K562 (cell line): ENCODE data around the gene WNK2. TPM values are rescaled to one million over a fixed set of nuclear protein-coding genes. Genes with fewer than 3 reads are reported as not detected.

Source experiments
- ATAC-seq: fragments of 200-7000 bp; cut with Tn5 transposase; 3 replicates; pipeline ENCODE4 v1.9.1; 2020; ENCODE audit warnings: moderate library complexity
- BruUV-seq: library from RNA; stranded (reverse); fragments of 400-500 nt; replicated peaks from 2 replicates; lab custom pipeline; 2021; lab: Mats Ljungman, UMichigan
- CTCF ChIA-PET: fragments of 300-600 bp; formaldehyde crosslinking; extraction: SDS; loops from one replicate; lab custom pipeline; 2021; ENCODE audit warnings: low intra/inter-chr PET ratio; lab: Yijun Ruan, JAX
- POLR2A ChIA-PET: fragments of 300-600, 350-650 bp; sonication (Branson Sonifier 250); formaldehyde crosslinking; extraction: SDS; loops from one replicate; lab custom pipeline; 2021; ENCODE audit warnings: antibody characterized with exemption, inconsistent platforms; lab: Yijun Ruan, JAX
- DNase-seq, 4 experiments: peaks; one replicate each; pipeline versions ENCODE4 v3.0.0 to v3.0.0-alpha.2; 2011 to 2018; ENCODE audit warnings: low spot score in 3 of 4, mixed read lengths in 3 of 4; ENCODE audit errors: extremely low read depth in 1 of 4
- FAIRE-seq: peaks from 2 replicates; lab custom pipeline; 2011; peaks lifted over from hg19 to GRCh38; lab: Jason Lieb, UNC
- H2AFZ ChIP-seq: 2 replicates; pipeline ENCODE4 v1.6.0; 2011; ENCODE audit warnings: low read depth, low read length, control low read depth, inconsistent platforms
- H3K27ac ChIP-seq: fragments of 200-600 bp; 3 replicates; pipeline ENCODE4 v1.8.0; 2011; ENCODE audit warnings: low read depth, mild to moderate bottlenecking, control low read depth, inconsistent platforms, low read length, moderate library complexity, mixed read lengths; ENCODE audit errors: extremely low read depth
- H3K27me3 ChIP-seq, 2 experiments: fragments of 300-600 bp in 1 of 2; 2 replicates in 1 of 2; 3 replicates in 1 of 2; pipeline versions ENCODE4 v1.6.0 to v1.8.0; 2011; ENCODE audit warnings: inconsistent platforms in 2 of 2, low read length in 2 of 2, mild to moderate bottlenecking in 1 of 2, mixed read lengths in 1 of 2, moderate library complexity in 1 of 2; ENCODE audit not compliant: control insufficient read depth in 2 of 2, insufficient read depth in 2 of 2
- H3K36me3 ChIP-seq: fragments of 300-600 bp; 3 replicates; pipeline ENCODE4 v1.8.0; 2011; ENCODE audit warnings: mild to moderate bottlenecking, low read length, inconsistent platforms; ENCODE audit not compliant: control insufficient read depth, insufficient read depth
- H3K4me1 ChIP-seq, 2 experiments: fragments of 200-600 bp in 1 of 2; replicated peaks in 1 of 2; 2 replicates in 1 of 2; 3 replicates in 1 of 2; pipeline versions ENCODE4 v1.5.1 to v1.8.0; 2011; ENCODE audit warnings: inconsistent platforms in 2 of 2, low read length in 2 of 2, mild to moderate bottlenecking in 1 of 2, mixed read lengths in 1 of 2, moderate library complexity in 1 of 2; ENCODE audit not compliant: control insufficient read depth in 2 of 2, insufficient read depth in 2 of 2
- H3K4me2 ChIP-seq: 2 replicates; pipeline ENCODE4 v1.6.1; 2011; ENCODE audit warnings: low read length, control low read depth, inconsistent platforms, mixed read lengths; ENCODE audit not compliant: insufficient read depth
- H3K4me3 ChIP-seq: fragments of 200-600 bp; sonication (generic), shearing (Covaris generic); 2 replicates; pipeline ENCODE4 v1.5.1; 2016; ENCODE audit warnings: control low read depth, inconsistent platforms
- H3K79me2 ChIP-seq: fragments of 200-600 bp; 3 replicates; pipeline ENCODE4 v1.8.0; 2011; ENCODE audit warnings: low read length, inconsistent platforms; ENCODE audit not compliant: control insufficient read depth, insufficient read depth
- H3K9ac ChIP-seq, 2 experiments: 2 replicates each; pipeline versions ENCODE4 v1.6.0 to v1.6.1; 2011; ENCODE audit warnings: low read depth in 2 of 2, low read length in 2 of 2, control low read depth in 1 of 2, inconsistent platforms in 1 of 2, mild to moderate bottlenecking in 1 of 2, mixed read lengths in 1 of 2; ENCODE audit not compliant: insufficient read depth in 1 of 2
- H3K9me1 ChIP-seq: one replicate; pipeline ENCODE4 v1.6.0; 2011; ENCODE audit warnings: inconsistent platforms, mild to moderate bottlenecking, low read length, moderate library complexity; ENCODE audit not compliant: control insufficient read depth, insufficient read depth
- H3K9me3 ChIP-seq: replicated peaks from 2 replicates; pipeline ENCODE4 v1.5.1; 2011; ENCODE audit warnings: low read depth, low read length, inconsistent platforms; ENCODE audit not compliant: control insufficient read depth, insufficient read depth
- H4K20me1 ChIP-seq: replicated peaks from 2 replicates; pipeline ENCODE4 v1.6.1; 2011; ENCODE audit warnings: low read length, inconsistent platforms, mixed read lengths; ENCODE audit not compliant: control insufficient read depth, insufficient read depth
- BCOR ChIP-seq: fragments of 450-650 bp; IDR thresholded peaks from 2 replicates; pipeline ENCODE4 v1.6.1; 2016
- ETV1 ChIP-seq: fragments of 450-650 bp; conservative IDR thresholded peaks from 2 replicates; pipeline ENCODE4 v1.6.1; 2016; ENCODE audit warnings: missing genetic modification characterization, control low read depth, low read depth, missing compliant biosample characterization
- FOS ChIP-seq: IDR thresholded peaks from 3 replicates; pipeline ENCODE4 v1.6.1; 2011; ENCODE audit not compliant: insufficient read length; ENCODE audit errors: extremely low read depth
- HDAC1 ChIP-seq, 2 experiments: fragments of 450-650 bp; IDR thresholded peaks; 2 replicates each; pipeline ENCODE4 v1.6.1; 2016 to 2017; ENCODE audit warnings: inconsistent platforms in 1 of 2, mild to moderate bottlenecking in 1 of 2, moderate library complexity in 1 of 2
- NFYB ChIP-seq: IDR thresholded peaks from 2 replicates; pipeline ENCODE4 v1.6.1; 2011; ENCODE audit warnings: mild to moderate bottlenecking, moderate library complexity; ENCODE audit not compliant: insufficient read length; ENCODE audit errors: extremely low read depth
- SP2 ChIP-seq: IDR thresholded peaks from 2 replicates; pipeline ENCODE4 v1.6.1; 2011; ENCODE audit warnings: mild to moderate bottlenecking, low read depth, low read length, moderate library complexity; ENCODE audit not compliant: poor library complexity, severe bottlenecking; ENCODE audit errors: extremely low read depth
- TFAM ChIP-seq: fragments of 250-450 bp; sonication (Bioruptor Pico); conservative IDR thresholded peaks from 2 replicates; pipeline ENCODE4 v1.5.0; 2021; ENCODE audit warnings: mild to moderate bottlenecking, moderate library complexity
- ZBTB8A ChIP-seq: fragments of 450-650 bp; IDR thresholded peaks from 2 replicates; pipeline ENCODE4 v1.6.1; 2018; ENCODE audit warnings: mild to moderate bottlenecking, moderate library complexity; ENCODE audit not compliant: partially characterized antibody
- WGBS: fragments of 100-300 bp; shearing (Covaris generic); methylation state at CpG from one replicate; pipeline ENCODE4 v1.1.6; 2016; ENCODE audit warnings: low coverage, mixed read lengths; ENCODE audit not compliant: insufficient coverage; ENCODE audit errors: missing lambda C conversion rate; 5-methylcytosine and 5-hydroxymethylcytosine counted together
- in situ Hi-C: fragments of 300-500 bp; cut with MboI; formaldehyde crosslinking; loops from 4 replicates; pipeline ENCODE4 v1.15.0; 2018; ENCODE audit warnings: inconsistent platforms, mixed read lengths
- intact Hi-C: fragments of 100-400 bp; cut with micrococcal nuclease; formaldehyde crosslinking; loops from 2 replicates; pipeline ENCODE4 v1.14.2; 2022
- polyA plus RNA-seq, 8 experiments: library from polyadenylated mRNA; depleted of rRNA in 4 of 8; stranded (reverse) in 5 of 8; unstranded in 3 of 8; fragments of >200 nt; fragmentation: Nextera tagmentation in 2 of 8; fragmentation: Illumina TruSeq in 1 of 8; extraction: Ambion mirVana in 2 of 8; extraction: Trizol in 1 of 8; gene quantifications; 2 replicates each; pipeline versions ENCODE4 v1.2.1 to v1.2.3, GENCODE V29; 2011 to 2014; ENCODE audit warnings: inconsistent platforms in 1 of 8, missing spikeins in 1 of 8
- total RNA-seq, 7 experiments: library from RNA; depleted of rRNA in 6 of 7; stranded (reverse); fragments of >200 nt in 6 of 7; fragmentation: Illumina TruSeq in 2 of 7; extraction: Trizol in 2 of 7; gene quantifications; 2 replicates each; pipeline versions ENCODE4 v1.2.1 to v1.2.3, GENCODE V29; 2011 to 2021; ENCODE audit warnings: low replicate concordance in 1 of 7
- TF ChIP-seq, protein P1 (sequence below), 2 experiments: fragments of 450-650 bp; conservative IDR thresholded peaks; 2 replicates each; pipeline ENCODE4 v1.6.1; 2017; ENCODE audit warnings: mild to moderate bottlenecking in 2 of 2, moderate library complexity in 2 of 2
- TF ChIP-seq, protein P2 (sequence below), 2 experiments: fragments of 450-650 bp; formaldehyde crosslinking in 1 of 2; IDR thresholded peaks; 2 replicates each; pipeline versions ENCODE4 v1.4.0 to v1.6.1; 2014 to 2020; ENCODE audit warnings: mild to moderate bottlenecking in 2 of 2, borderline replicate concordance in 1 of 2, low read depth in 1 of 2

The WNK2 gene
- total and polyA plus RNA-seq, 9 of the 15 experiments (the other 6 are each of a cell fraction or from before 2014, with no cell fraction given), result 0.36 to 3.3 (median 0.64) TPM; not detected in 2

DNA sequence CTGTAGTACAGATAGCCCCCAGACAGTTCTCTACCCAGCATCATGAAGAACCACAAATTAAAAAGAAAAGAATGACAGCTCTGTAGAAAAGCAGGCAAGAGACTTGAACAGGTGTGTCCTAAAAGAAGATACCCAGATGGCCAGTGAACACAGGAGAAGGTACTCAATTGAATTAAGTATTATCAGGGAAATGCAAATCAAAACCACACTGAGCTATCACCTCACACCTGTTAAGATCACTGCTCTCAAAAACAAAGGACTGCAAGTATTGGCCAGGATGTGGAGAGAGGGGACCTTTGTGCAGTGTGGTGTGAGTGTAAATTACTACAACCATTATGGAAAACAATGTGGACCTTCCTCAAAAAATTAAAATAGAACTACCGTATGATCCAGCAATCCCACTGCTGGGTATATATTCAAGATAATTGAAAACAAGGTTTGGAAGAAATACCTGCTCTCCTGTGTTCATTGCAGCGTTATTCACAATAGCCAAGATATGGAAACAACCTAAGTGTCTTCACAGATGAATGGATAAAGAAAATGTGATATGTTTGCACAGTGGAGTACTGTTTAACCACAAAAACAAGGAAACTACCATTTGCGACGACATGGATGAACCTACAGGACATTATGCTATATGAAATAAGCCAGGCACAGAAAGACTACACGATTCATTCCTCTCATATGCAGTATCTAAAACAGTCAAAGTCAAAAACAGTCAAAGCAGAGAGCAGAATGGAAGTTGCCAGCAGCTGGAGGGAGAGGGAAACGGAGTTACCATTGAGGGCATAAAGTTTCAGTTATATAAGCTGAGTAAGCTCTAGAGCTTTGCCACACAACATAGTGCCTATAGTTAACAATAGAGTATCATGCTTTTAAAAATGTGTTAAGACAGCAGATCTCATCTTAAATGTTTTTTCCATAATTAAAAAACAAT, 102.6 kb downstream of the WNK2 start:
- under 1% methylated on average over 6 of the region's 6 CpGs for WGBS
- ATAC-seq, result no peak
- in situ Hi-C loops, result no loop called here
- Histone ChIP-seq H4K20me1 (no peaks in the 10 kb centered on the region; the same call in 1 of the 2 replicates), H3K36me3 (no peaks in the 10 kb centered on the region), H3K27ac (no peak overlapping the region), H3K4me3 (no peak overlapping the region), H3K9ac (no peak overlapping the region), H3K4me2 (no peak overlapping the region), H3K27me3 (peaks cover 11 to 39% of the 10 kb centered on the region in 2 experiments; a peak in 3 of 5 replicates), H3K79me2 (no peaks in the 10 kb centered on the region), H3K4me1 (peaks cover 0 to 10% of the 10 kb centered on the region in 2 experiments; a peak in 3 of 5 replicates), H2AFZ (no peak overlapping the region), H3K9me3 (no peaks in the 10 kb centered on the region), H3K9me1 (no peaks in the 10 kb centered on the region)
- BruUV-seq, result no TSS peak
- intact Hi-C loops, result no loop called here
- POLR2A ChIA-PET, result interaction anchor here (1.0 kb wide), 1 partner anchor 10 kb away, joined by 3 read pairs; no protein-coding TSS in a partner anchor
- DNase-seq, result no peak
- CTCF ChIA-PET, result no interaction called here
- FAIRE-seq, result no peak
- TF ChIP-seq ETV1 (tag), result no peak
- TF ChIP-seq, protein P1, sequence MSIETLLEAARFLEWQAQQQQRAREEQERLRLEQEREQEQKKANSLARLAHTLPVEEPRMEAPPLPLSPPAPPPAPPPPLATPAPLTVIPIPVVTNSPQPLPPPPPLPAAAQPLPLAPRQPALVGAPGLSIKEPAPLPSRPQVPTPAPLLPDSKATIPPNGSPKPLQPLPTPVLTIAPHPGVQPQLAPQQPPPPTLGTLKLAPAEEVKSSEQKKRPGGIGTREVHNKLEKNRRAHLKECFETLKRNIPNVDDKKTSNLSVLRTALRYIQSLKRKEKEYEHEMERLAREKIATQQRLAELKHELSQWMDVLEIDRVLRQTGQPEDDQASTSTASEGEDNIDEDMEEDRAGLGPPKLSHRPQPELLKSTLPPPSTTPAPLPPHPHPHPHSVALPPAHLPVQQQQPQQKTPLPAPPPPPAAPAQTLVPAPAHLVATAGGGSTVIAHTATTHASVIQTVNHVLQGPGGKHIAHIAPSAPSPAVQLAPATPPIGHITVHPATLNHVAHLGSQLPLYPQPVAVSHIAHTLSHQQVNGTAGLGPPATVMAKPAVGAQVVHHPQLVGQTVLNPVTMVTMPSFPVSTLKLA (conservative IDR thresholded peaks at IDR 0.05), result no peak
- no peak for TF ChIP-seq TFAM
- TF ChIP-seq, protein P2, sequence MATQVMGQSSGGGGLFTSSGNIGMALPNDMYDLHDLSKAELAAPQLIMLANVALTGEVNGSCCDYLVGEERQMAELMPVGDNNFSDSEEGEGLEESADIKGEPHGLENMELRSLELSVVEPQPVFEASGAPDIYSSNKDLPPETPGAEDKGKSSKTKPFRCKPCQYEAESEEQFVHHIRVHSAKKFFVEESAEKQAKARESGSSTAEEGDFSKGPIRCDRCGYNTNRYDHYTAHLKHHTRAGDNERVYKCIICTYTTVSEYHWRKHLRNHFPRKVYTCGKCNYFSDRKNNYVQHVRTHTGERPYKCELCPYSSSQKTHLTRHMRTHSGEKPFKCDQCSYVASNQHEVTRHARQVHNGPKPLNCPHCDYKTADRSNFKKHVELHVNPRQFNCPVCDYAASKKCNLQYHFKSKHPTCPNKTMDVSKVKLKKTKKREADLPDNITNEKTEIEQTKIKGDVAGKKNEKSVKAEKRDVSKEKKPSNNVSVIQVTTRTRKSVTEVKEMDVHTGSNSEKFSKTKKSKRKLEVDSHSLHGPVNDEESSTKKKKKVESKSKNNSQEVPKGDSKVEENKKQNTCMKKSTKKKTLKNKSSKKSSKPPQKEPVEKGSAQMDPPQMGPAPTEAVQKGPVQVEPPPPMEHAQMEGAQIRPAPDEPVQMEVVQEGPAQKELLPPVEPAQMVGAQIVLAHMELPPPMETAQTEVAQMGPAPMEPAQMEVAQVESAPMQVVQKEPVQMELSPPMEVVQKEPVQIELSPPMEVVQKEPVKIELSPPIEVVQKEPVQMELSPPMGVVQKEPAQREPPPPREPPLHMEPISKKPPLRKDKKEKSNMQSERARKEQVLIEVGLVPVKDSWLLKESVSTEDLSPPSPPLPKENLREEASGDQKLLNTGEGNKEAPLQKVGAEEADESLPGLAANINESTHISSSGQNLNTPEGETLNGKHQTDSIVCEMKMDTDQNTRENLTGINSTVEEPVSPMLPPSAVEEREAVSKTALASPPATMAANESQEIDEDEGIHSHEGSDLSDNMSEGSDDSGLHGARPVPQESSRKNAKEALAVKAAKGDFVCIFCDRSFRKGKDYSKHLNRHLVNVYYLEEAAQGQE (IDR thresholded peaks at IDR 0.05; ENCODE audit: borderline replicate concordance), result no peak
- TF ChIP-seq, protein P2 (CRISPR knock-in tag; IDR thresholded peaks at IDR 0.05; ENCODE audit: low read depth), result no peak
- no peak for TF ChIP-seq NFYB
- TF ChIP-seq BCOR, result no peak
- no peak for TF ChIP-seq SP2
- TF ChIP-seq ZBTB8A, result no peak
- TF ChIP-seq FOS, result no peak
- TF ChIP-seq HDAC1 (IDR thresholded peaks at IDR 0.05), result no peak
